Glomerular endothelial cell (primary cell): ENCODE data around the gene ATP4A. TPM values are rescaled to one million over a fixed set of nuclear protein-coding genes. Genes with fewer than 3 reads are reported as not detected.

Experiments used
- DNase-seq: peaks from one replicate; pipeline ENCODE4 v3.0.0-alpha.2; 2011; ENCODE audit warnings: low read depth, low spot score; ENCODE audit errors: extremely low read depth
- total RNA-seq: library from RNA; depleted of rRNA; stranded (reverse); fragments of >200 nt; gene quantifications from 2 replicates; pipeline ENCODE4 v1.2.3, GENCODE V29; 2015

ATP4A gene
- total RNA-seq, 1 donor from 2014 or later = not detected

- DNase-seq = no peak
Measured at GRCh38 chr19:35508129-35508528, 55.3 kb downstream of the ATP4A start.

GRCh38 chr19:35507561-35507960 is 55.9 kb downstream of the ATP4A start:
- no peak for DNase-seq

DNA sequence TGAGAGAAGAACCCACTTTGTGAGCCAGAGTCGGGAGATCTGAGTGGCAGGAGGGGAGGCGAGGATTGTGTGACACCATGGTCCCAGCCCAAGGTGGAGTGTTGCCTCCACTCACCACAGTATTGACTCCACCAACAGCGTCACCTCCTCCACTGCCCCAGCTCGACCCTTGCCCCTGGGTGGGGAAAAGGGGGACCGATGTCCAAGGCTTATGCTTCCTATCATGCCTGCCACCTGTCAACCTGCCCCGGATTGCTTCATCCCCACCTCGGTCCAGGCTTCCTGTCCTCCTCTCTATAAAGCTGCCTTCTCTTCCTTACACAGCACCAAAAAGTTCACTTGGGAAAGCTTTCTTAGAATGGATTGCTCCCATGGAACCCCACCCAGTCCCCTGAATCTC is 57.4 kb downstream of the ATP4A start:
- no peak for DNase-seq

GRCh38 chr19:35502751-35503150 is 60.7 kb downstream of the ATP4A start:
- DNase-seq = no peak

DNA sequence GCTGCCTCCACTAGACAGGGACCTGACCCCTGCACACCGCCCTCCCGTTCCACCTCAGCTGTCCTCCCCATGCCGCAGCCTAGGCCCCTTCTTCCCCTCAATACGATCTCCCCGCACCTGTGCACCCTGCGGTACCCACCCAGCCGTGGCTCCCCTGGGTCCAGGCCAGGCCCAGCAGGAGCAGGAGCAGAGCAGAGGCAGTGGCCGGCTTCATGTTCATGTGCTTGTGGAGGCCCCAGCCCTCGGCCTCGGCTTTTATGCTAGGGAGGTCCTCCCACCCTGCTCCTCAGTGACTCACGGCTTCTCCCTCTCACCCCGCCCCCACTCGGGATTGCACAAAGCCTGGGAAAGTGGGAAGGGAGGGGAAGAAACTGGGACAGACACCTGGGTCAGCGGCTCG is 61.8 kb downstream of the ATP4A start:
- DNase-seq = no peak

GRCh38 chr19:35500611-35501010 is 62.8 kb downstream of the ATP4A start:
- DNase-seq = no peak

Other genes starting within 250 kb of the ATP4A start
- 0.29 and 1.8 TPM in 2 replicates for gene CD22, start 234.5 kb downstream of the ATP4A start, total RNA-seq
- not detected in 2 replicates for gene FFAR1, start 215.8 kb downstream of the ATP4A start, total RNA-seq
- not detected in 2 replicates for gene FFAR3, start 205.2 kb downstream of the ATP4A start, total RNA-seq
- not detected in 2 replicates for gene GPR42, start 192.6 kb downstream of the ATP4A start, total RNA-seq
- not detected in 2 replicates for gene FFAR2, start 115.4 kb downstream of the ATP4A start, total RNA-seq
- gene KRTDAP, start 73.2 kb downstream of the ATP4A start, total RNA-seq = not detected in 2 replicates
- 17.4 TPM in 1 of 2 replicates, not detected in the other for gene DMKN, start 50.0 kb downstream of the ATP4A start, total RNA-seq
- gene SBSN, start 35.3 kb downstream of the ATP4A start, total RNA-seq = not detected in 2 replicates
- not detected in 2 replicates for gene GAPDHS, start 30.2 kb downstream of the ATP4A start, total RNA-seq
- 77.8 and 79.9 TPM in 2 replicates for gene TMEM147, start 18.0 kb downstream of the ATP4A start, total RNA-seq
- gene PMIS2, start 22.5 kb upstream of the ATP4A start, total RNA-seq = not detected in 2 replicates
- gene HAUS5, start 49.1 kb upstream of the ATP4A start, total RNA-seq = 5.8 and 9.1 TPM in 2 replicates
- 98.4 and 110 TPM in 2 replicates for gene RBM42, start 65.4 kb upstream of the ATP4A start, total RNA-seq
- gene ETV2, start 78.1 kb upstream of the ATP4A start, total RNA-seq = 0.70 and 2.3 TPM in 2 replicates
- gene COX6B1, start 84.7 kb upstream of the ATP4A start, total RNA-seq = 418 and 559 TPM in 2 replicates
- gene UPK1A, start 102.9 kb upstream of the ATP4A start, total RNA-seq = not detected in 2 replicates
- gene ZBTB32, start 140.9 kb upstream of the ATP4A start, total RNA-seq = not detected in 2 replicates
- gene KMT2B, start 154.3 kb upstream of the ATP4A start, total RNA-seq = 13.0 and 34.4 TPM in 2 replicates
- 3.2 and 4.3 TPM in 2 replicates for gene IGFLR1, start 178.8 kb upstream of the ATP4A start, total RNA-seq
- 5.6 and 8.7 TPM in 2 replicates for gene U2AF1L4, start 181.8 kb upstream of the ATP4A start, total RNA-seq
- gene PSENEN, start 182.0 kb upstream of the ATP4A start, total RNA-seq = 50.2 and 75.0 TPM in 2 replicates
- 9.7 and 18.7 TPM in 2 replicates for gene LIN37, start 184.9 kb upstream of the ATP4A start, total RNA-seq
- gene HSPB6, start 193.4 kb upstream of the ATP4A start, total RNA-seq = 1.8 and 3.2 TPM in 2 replicates
- gene PROSER3, start 194.5 kb upstream of the ATP4A start, total RNA-seq = 4.0 and 14.8 TPM in 2 replicates
- 0.53 and 5.0 TPM in 2 replicates for gene ARHGAP33, start 211.9 kb upstream of the ATP4A start, total RNA-seq
- not detected in 2 replicates for gene PRODH2, start 249.2 kb upstream of the ATP4A start, total RNA-seq